Measurements from ENCODE around the gene CD99L2. TPM values are rescaled to one million over a fixed set of nuclear protein-coding genes. Genes with fewer than 3 reads are reported as not detected.
"Not testable (repeated sequence)": the region's sequence is repeated elsewhere in the genome, so short reads cannot be mapped to it uniquely, and the experiment has no call there.

The CD99L2 gene
- total and polyA plus RNA-seq, 4 experiments from 2014 or later: 10.0 to 17.3 (median 14.5) TPM

GRCh38 chrX:150896632-150897031, 1.8 kb downstream of the CD99L2 start:
- H3K4me3 Mint-ChIP-seq: no peak overlapping the region
- POLR2A ChIA-PET (ENCODE audit: partially characterized antibody): no interaction called here

GRCh38 chrX:150893936-150894335, 4.5 kb downstream of the CD99L2 start:
- Histone ChIP-seq H3K4me3 (ENCODE audit: low read length in 2 of 2) (no peak overlapping the region), H3K27me3 (ENCODE audit: insufficient read depth, low read length) (no peaks in the 10 kb centered on the region), H3K4me1 (ENCODE audit: insufficient read depth, low read length) (peaks cover 9% of the 10 kb centered on the region), H3K9me3 (ENCODE audit: control insufficient read depth in 1 of 2, low read length in 2 of 2) (no peaks in the 10 kb centered on the region), H3K36me3 (ENCODE audit: insufficient read depth, low read length) (no peaks in the 10 kb centered on the region), H3K27ac (ENCODE audit: low read depth, low read length) (no peak overlapping the region)
- no peak overlapping the region for H3K27ac Mint-ChIP-seq
- no peak for DNase-seq
- H3K9me3 Mint-ChIP-seq: no peaks in the 10 kb centered on the region
- no peaks in the 10 kb centered on the region for H3K36me3 Mint-ChIP-seq
- peaks cover 3 to 11% (median 7%) of the 10 kb centered on the region in 4 donors for H3K4me1 Mint-ChIP-seq
- H3K4me3 Mint-ChIP-seq: no peak overlapping the region
- no peaks in the 10 kb centered on the region for H3K27me3 Mint-ChIP-seq
- intact Hi-C loops (cut with micrococcal nuclease): no loop called here
- CTCF ChIA-PET (ENCODE audit: partially characterized antibody): no interaction called here
- POLR2A ChIA-PET (ENCODE audit: partially characterized antibody): no interaction called here

More at GRCh38 chrX:150896632-150897031, 1.8 kb downstream of the CD99L2 start:
- Histone ChIP-seq H3K27me3 (ENCODE audit: insufficient read depth, low read length) (no peaks in the 10 kb centered on the region), H3K4me3 (ENCODE audit: low read length in 2 of 2) (no peak overlapping the region), H3K4me1 (ENCODE audit: insufficient read depth, low read length) (peaks cover 9% of the 10 kb centered on the region), H3K36me3 (ENCODE audit: insufficient read depth, low read length) (no peaks in the 10 kb centered on the region), H3K27ac (ENCODE audit: low read depth, low read length) (no peak overlapping the region), H3K9me3 (ENCODE audit: control insufficient read depth in 1 of 2, low read length in 2 of 2) (no peaks in the 10 kb centered on the region)
- no peaks in the 10 kb centered on the region for H3K27me3 Mint-ChIP-seq
- CTCF ChIA-PET (ENCODE audit: partially characterized antibody): no interaction called here
- no peak for DNase-seq
- no peak overlapping the region for H3K27ac Mint-ChIP-seq
- intact Hi-C loops (cut with micrococcal nuclease): loop anchor here (5.0 kb wide), 2 partner anchors 329 to 501 kb away; partner anchors contain the start of genes MTM1 and VMA21
- peaks cover 0 to 2% (median 0%) of the 10 kb centered on the region in 8 donors for H3K9me3 Mint-ChIP-seq
- peaks cover 3 to 16% (median 5%) of the 10 kb centered on the region in 4 donors for H3K4me1 Mint-ChIP-seq
- H3K36me3 Mint-ChIP-seq: no peaks in the 10 kb centered on the region

GRCh38 chrX:150889131-150889530, 9.3 kb downstream of the CD99L2 start:
- H3K4me3 Mint-ChIP-seq: no peak overlapping the region
- Histone ChIP-seq H3K4me3 (ENCODE audit: low read length in 2 of 2) (no peak overlapping the region), H3K36me3 (ENCODE audit: insufficient read depth, low read length) (no peaks in the 10 kb centered on the region), H3K9me3 (ENCODE audit: control insufficient read depth in 1 of 2, low read length in 2 of 2) (no peaks in the 10 kb centered on the region), H3K4me1 (ENCODE audit: insufficient read depth, low read length) (no peaks in the 10 kb centered on the region), H3K27me3 (ENCODE audit: insufficient read depth, low read length) (no peaks in the 10 kb centered on the region), H3K27ac (ENCODE audit: low read depth, low read length) (no peak overlapping the region)
- no peaks in the 10 kb centered on the region for H3K9me3 Mint-ChIP-seq
- intact Hi-C loops (cut with micrococcal nuclease): no loop called here
- no peaks in the 10 kb centered on the region for H3K27me3 Mint-ChIP-seq
- CTCF ChIA-PET (ENCODE audit: partially characterized antibody): no interaction called here
- DNase-seq: no peak
- H3K4me1 Mint-ChIP-seq: peaks cover 0 to 10% (median 1%) of the 10 kb centered on the region in 4 donors
- POLR2A ChIA-PET (ENCODE audit: partially characterized antibody): no interaction called here
- H3K27ac Mint-ChIP-seq: no peak overlapping the region
- no peaks in the 10 kb centered on the region for H3K36me3 Mint-ChIP-seq

- Mint-ChIP-seq H3K9me3 (no peaks in the 10 kb centered on the region), H3K36me3 (no peaks in the 10 kb centered on the region), H3K4me1 (peaks cover 0 to 10% (median 1%) of the 10 kb centered on the region in 4 donors), H3K4me3 (no peak overlapping the region), H3K27ac (no peak overlapping the region), H3K27me3 (no peaks in the 10 kb centered on the region)
- POLR2A ChIA-PET (ENCODE audit: partially characterized antibody): no interaction called here
- no peaks in the 10 kb centered on the region for H3K4me1 ChIP-seq (ENCODE audit: insufficient read depth, low read length)
- no peaks in the 10 kb centered on the region for H3K27me3 ChIP-seq (ENCODE audit: insufficient read depth, low read length)
- H3K36me3 ChIP-seq (ENCODE audit: insufficient read depth, low read length): no peaks in the 10 kb centered on the region
- CTCF ChIA-PET (ENCODE audit: partially characterized antibody): no interaction called here
- intact Hi-C loops (cut with micrococcal nuclease): no loop called here
- no peak overlapping the region for H3K27ac ChIP-seq (ENCODE audit: low read depth, low read length)
- no peaks in the 10 kb centered on the region for H3K9me3 ChIP-seq (ENCODE audit: control insufficient read depth in 1 of 2, low read length in 2 of 2)
- no peak overlapping the region for H3K4me3 ChIP-seq (ENCODE audit: low read length in 2 of 2)
- no peak for DNase-seq
Observed at GRCh38 chrX:150887906-150888465, 10.5 kb downstream of the CD99L2 start.

- not testable (repeated sequence) for H3K27ac Mint-ChIP-seq
Observed at GRCh38 chrX:150887268-150887667, 11.2 kb downstream of the CD99L2 start.

GRCh38 chrX:150886381-150886780, 12.1 kb downstream of the CD99L2 start:
- Mint-ChIP-seq H3K36me3 (no peaks in the 10 kb centered on the region), H3K27me3 (no peaks in the 10 kb centered on the region), H3K27ac (no peak overlapping the region), H3K9me3 (no peaks in the 10 kb centered on the region), H3K4me1 (peaks cover 0 to 10% (median 2%) of the 10 kb centered on the region in 4 donors), H3K4me3 (no peak overlapping the region)
- ChIA-PET POLR2A (ENCODE audit: partially characterized antibody) (no interaction called here), CTCF (ENCODE audit: partially characterized antibody) (no interaction called here)
- no peak for DNase-seq
- Histone ChIP-seq H3K27ac (ENCODE audit: low read depth, low read length) (no peak overlapping the region), H3K4me1 (ENCODE audit: insufficient read depth, low read length) (no peaks in the 10 kb centered on the region), H3K9me3 (ENCODE audit: control insufficient read depth in 1 of 2, low read length in 2 of 2) (no peaks in the 10 kb centered on the region), H3K4me3 (ENCODE audit: low read length in 2 of 2) (no peak overlapping the region), H3K27me3 (ENCODE audit: insufficient read depth, low read length) (no peaks in the 10 kb centered on the region), H3K36me3 (ENCODE audit: insufficient read depth, low read length) (no peaks in the 10 kb centered on the region)
- intact Hi-C loops (cut with micrococcal nuclease): no loop called here

More at GRCh38 chrX:150887268-150887667, 11.2 kb downstream of the CD99L2 start:
- H3K4me1 Mint-ChIP-seq; H3K27me3 Mint-ChIP-seq; H3K4me3 ChIP-seq (ENCODE audit: low read length in 2 of 2); H3K36me3 Mint-ChIP-seq; H3K27ac ChIP-seq (ENCODE audit: low read depth, low read length); CTCF ChIA-PET (ENCODE audit: partially characterized antibody); H3K36me3 ChIP-seq (ENCODE audit: insufficient read depth, low read length); H3K27me3 ChIP-seq (ENCODE audit: insufficient read depth, low read length); H3K9me3 ChIP-seq (ENCODE audit: control insufficient read depth in 1 of 2, low read length in 2 of 2); POLR2A ChIA-PET (ENCODE audit: partially characterized antibody); H3K4me3 Mint-ChIP-seq; intact Hi-C loops (cut with micrococcal nuclease); DNase-seq; H3K4me1 ChIP-seq (ENCODE audit: insufficient read depth, low read length); H3K9me3 Mint-ChIP-seq: not testable (repeated sequence)

- Histone ChIP-seq H3K9me3 (ENCODE audit: control insufficient read depth in 1 of 2, low read length in 2 of 2) (no peaks in the 10 kb centered on the region), H3K36me3 (ENCODE audit: insufficient read depth, low read length) (no peaks in the 10 kb centered on the region), H3K4me3 (ENCODE audit: low read length in 2 of 2) (no peak overlapping the region), H3K27ac (ENCODE audit: low read depth, low read length) (no peak overlapping the region), H3K27me3 (ENCODE audit: insufficient read depth, low read length) (no peaks in the 10 kb centered on the region), H3K4me1 (ENCODE audit: insufficient read depth, low read length) (peaks cover 14% of the 10 kb centered on the region)
- ChIA-PET POLR2A (ENCODE audit: partially characterized antibody) (no interaction called here), CTCF (ENCODE audit: partially characterized antibody) (no interaction called here)
- H3K4me1 Mint-ChIP-seq: peaks cover 8 to 14% (median 12%) of the 10 kb centered on the region in 4 donors
- no peak overlapping the region for H3K4me3 Mint-ChIP-seq
- peaks cover 0 to 5% (median 0%) of the 10 kb centered on the region in 8 donors for H3K9me3 Mint-ChIP-seq
- H3K36me3 Mint-ChIP-seq: peaks cover 0 to 6% of the 10 kb centered on the region in 2 donors
- no peak for DNase-seq
- intact Hi-C loops (cut with micrococcal nuclease): no loop called here
- H3K27me3 Mint-ChIP-seq: no peaks in the 10 kb centered on the region
- H3K27ac Mint-ChIP-seq: peak overlapping the region in 4 of 7 donors; percentile 40 to 69 (median 60)
Observed at GRCh38 chrX:150880808-150881165, 17.7 kb downstream of the CD99L2 start.

All from CD4-positive, alpha-beta memory T cell (primary cell).